T-cell (primary cell): ENCODE data around the gene MTFP1. TPM values are rescaled to one million over a fixed set of nuclear protein-coding genes. Genes with fewer than 3 reads are reported as not detected.

Source experiments
- ATAC-seq, 4 experiments: fragments of 200-7000 bp in 3 of 4; fragments of 150-1000 bp in 1 of 4; cut with Tn5 transposase; replicated peaks in 1 of 4; 1 replicate in 3 of 4; 2 replicates in 1 of 4; pipeline ENCODE4 v1.10.0; 2021; ENCODE audit warnings: moderate library complexity in 3 of 4, mild to moderate bottlenecking in 2 of 4, moderate number of reproducible peaks in 1 of 4
- CTCF ChIA-PET, 2 donors: fragments of 300-600 bp; sonication (Branson Sonifier 250); formaldehyde crosslinking; loops; one replicate each; lab custom pipeline; 2022; ENCODE audit warnings: antibody characterized with exemption in 2 of 2; lab: Charles Lee
- POLR2A ChIA-PET, 2 donors: fragments of 300-600 bp; sonication (Branson Sonifier 250); formaldehyde crosslinking; loops; one replicate each; lab custom pipeline; 2022; ENCODE audit warnings: antibody characterized with exemption in 2 of 2; lab: Charles Lee
- DNase-seq, 35 experiments: peaks; one replicate each; pipeline versions ENCODE4 v3.0.0 to v3.0.0-alpha.2; 2013 to 2023
- H3K27ac ChIP-seq: one replicate; pipeline ENCODE4 v1.5.1; 2013; ENCODE audit warnings: low read length
- H3K27me3 ChIP-seq, 2 experiments: replicated peaks in 1 of 2; 1 replicate in 1 of 2; 2 replicates in 1 of 2; pipeline versions ENCODE4 v1.6.1 to v1.7.0; 2013; ENCODE audit warnings: low read length in 1 of 2, mixed read lengths in 1 of 2; ENCODE audit not compliant: control insufficient read depth in 2 of 2, insufficient read depth in 2 of 2; ENCODE audit errors: extremely low read depth in 1 of 2
- H3K36me3 ChIP-seq, 2 donors: 1 replicate in 1 of 2; 2 replicates in 1 of 2; pipeline versions ENCODE4 v1.6.1 to v1.7.0; 2013; ENCODE audit warnings: low read length in 1 of 2; ENCODE audit not compliant: control insufficient read depth in 2 of 2, insufficient read depth in 1 of 2; ENCODE audit errors: extremely low read depth in 1 of 2
- H3K4me1 ChIP-seq, 2 experiments: 1 replicate in 1 of 2; 2 replicates in 1 of 2; pipeline versions ENCODE4 v1.6.1 to v1.7.0; 2013; ENCODE audit warnings: low read length in 2 of 2, mixed read lengths in 1 of 2; ENCODE audit not compliant: insufficient read depth in 2 of 2, control insufficient read depth in 1 of 2; ENCODE audit errors: extremely low read depth in 1 of 2
- H3K4me3 ChIP-seq, 2 donors: 1 replicate in 1 of 2; 2 replicates in 1 of 2; pipeline versions ENCODE4 v1.5.1 to v1.7.0; 2013; ENCODE audit warnings: mild to moderate bottlenecking in 2 of 2, low read length in 1 of 2, moderate library complexity in 1 of 2; ENCODE audit not compliant: control insufficient read depth in 1 of 2; ENCODE audit errors: extremely low read depth in 1 of 2
- H3K9me3 ChIP-seq: 2 replicates; pipeline ENCODE4 v1.7.0; 2013
- H3K27ac Mint-ChIP-seq, 2 donors: one replicate each; pipeline ENCODE4 v1.8.0; 2020 to 2021; ENCODE audit warnings: mild to moderate bottlenecking in 2 of 2, mixed read lengths in 2 of 2
- H3K27me3 Mint-ChIP-seq, 2 donors: one replicate each; pipeline ENCODE4 v1.8.0; 2021 to 2022; ENCODE audit warnings: mixed read lengths in 2 of 2
- H3K36me3 Mint-ChIP-seq: one replicate; pipeline ENCODE4 v1.8.0; 2021; ENCODE audit warnings: mixed read lengths
- H3K4me1 Mint-ChIP-seq, 3 donors: one replicate each; pipeline ENCODE4 v1.8.0; 2020 to 2022; ENCODE audit warnings: mixed read lengths in 3 of 3, mild to moderate bottlenecking in 1 of 3
- H3K4me3 Mint-ChIP-seq, 3 donors: one replicate each; pipeline ENCODE4 v1.8.0; 2020 to 2022; ENCODE audit warnings: mild to moderate bottlenecking in 3 of 3, mixed read lengths in 3 of 3, moderate library complexity in 3 of 3
- H3K9me3 Mint-ChIP-seq, 3 donors: one replicate each; pipeline ENCODE4 v1.8.0; 2020 to 2022; ENCODE audit warnings: mixed read lengths in 3 of 3
- WGBS: methylation state at CpG from one replicate; pipeline ENCODE4 v1.1.5; 2013; ENCODE audit warnings: missing lambda C conversion rate; ENCODE audit not compliant: insufficient coverage; 5-methylcytosine and 5-hydroxymethylcytosine counted together
- total RNA-seq, 35 experiments: library from RNA in 6 of 35; stranded (reverse) in 6 of 35; fragments of 120-200 nt in 1 of 35; gene quantifications; one replicate each; pipeline versions ENCODE4 v1.2.1 to v1.2.4 and lab custom pipeline; 2013 to 2026

Gene MTFP1
- total RNA-seq, 5 donors from 2014 or later (not counting 1 experiment from before 2014, with no cell fraction given): 22.7 to 59.2 (median 29.4) TPM

GRCh38 chr22:30385942-30386341 is 39.6 kb upstream of the MTFP1 start:
- Mint-ChIP-seq H3K4me3 (peak overlapping the region; percentile 66 to 77 (median 73)), H3K9me3 (no peaks in the 10 kb centered on the region), H3K36me3 (no peaks in the 10 kb centered on the region), H3K27ac (no peak overlapping the region), H3K27me3 (no peaks in the 10 kb centered on the region), H3K4me1 (peaks cover 7 to 13% (median 10%) of the 10 kb centered on the region in 3 donors)
- H3K4me1 ChIP-seq: peaks cover 0 to 16% of the 10 kb centered on the region in 2 experiments
- ATAC-seq (no peak), DNase-seq (no peak)
- no peak overlapping the region for H3K27ac ChIP-seq
- no peaks in the 10 kb centered on the region for H3K36me3 ChIP-seq
- CTCF ChIA-PET: interaction anchor here (0.6 to 4.5 kb wide), 5 partner anchors 20 to 281 kb away, joined by 3 to 83 read pairs (median 3); partner anchors contain the start of gene CASTOR1 (in 1 of the 2)
- POLR2A ChIA-PET: interaction anchor here in 1 of 2 donors (0.6 kb wide), 1 partner anchor 488 kb away, joined by 14 read pairs; no protein-coding TSS in a partner anchor
- 100% methylated on average over 3 of the region's 10 CpGs for WGBS
- peaks cover 0 to 7% of the 10 kb centered on the region in 2 experiments for H3K27me3 ChIP-seq
- H3K4me3 ChIP-seq: no peak overlapping the region
- H3K9me3 ChIP-seq: no peaks in the 10 kb centered on the region

GRCh38 chr22:30386608-30386959 is 39.0 kb upstream of the MTFP1 start:
- Histone ChIP-seq H3K4me1 (peaks cover 1 to 22% of the 10 kb centered on the region in 2 experiments), H3K36me3 (no peaks in the 10 kb centered on the region), H3K27ac (no peak overlapping the region), H3K9me3 (no peaks in the 10 kb centered on the region), H3K4me3 (peak overlapping the region; percentile 35 to 53), H3K27me3 (peaks cover 0 to 4% of the 10 kb centered on the region in 2 experiments)
- peak overlapping the region; percentile 66 to 77 (median 73) for H3K4me3 Mint-ChIP-seq
- H3K4me1 Mint-ChIP-seq: peaks cover 14 to 19% (median 16%) of the 10 kb centered on the region in 3 donors
- 61% methylated on average over 9 of the region's 10 CpGs for WGBS
- ATAC-seq (no peak), DNase-seq (no peak)
- H3K27me3 Mint-ChIP-seq: no peaks in the 10 kb centered on the region
- ChIA-PET POLR2A (no interaction called here), CTCF (interaction anchor here (0.7 to 4.5 kb wide), 6 partner anchors 50 to 607 kb away, joined by 3 to 83 read pairs (median 4); partner anchors contain the start of gene CASTOR1 (in 1 of the 2))
- no peaks in the 10 kb centered on the region for H3K36me3 Mint-ChIP-seq
- H3K27ac Mint-ChIP-seq: no peak overlapping the region
- no peaks in the 10 kb centered on the region for H3K9me3 Mint-ChIP-seq

- peak within 1 kb of the TSS; percentile 49 to 68 for H3K27ac Mint-ChIP-seq
- peaks cover 0 to 4% of the 10 kb centered on the region in 2 experiments for H3K27me3 ChIP-seq
- under 1% methylated on average over 90 of the region's 95 CpGs for WGBS
- no peaks in the 10 kb centered on the region for H3K36me3 ChIP-seq
- H3K4me3 ChIP-seq: peak within 1 kb of the TSS; percentile 35 to 53
- peaks cover 3 to 22% of the 10 kb centered on the region in 2 experiments for H3K4me1 ChIP-seq
- H3K4me3 Mint-ChIP-seq: peak within 1 kb of the TSS; percentile 66 to 77 (median 73)
- ChIA-PET POLR2A (interaction anchor here in 1 of 2 donors (0.6 kb wide), 1 partner anchor 480 kb away, joined by 3 read pairs; no protein-coding TSS in a partner anchor), CTCF (interaction anchor here (0.6 to 4.5 kb wide), 17 partner anchors 18 to 606 kb away, joined by 3 to 83 read pairs (median 4); partner anchors contain the start of genes CASTOR1 (in 1 of the 2), MTFP1 (in 1 of the 2) and TBC1D10A (in 1 of the 2))
- ATAC-seq (peak; percentile 85 to 89 (median 86)), DNase-seq (peak; percentile 41 to 91 (median 68))
- no peaks in the 10 kb centered on the region for H3K9me3 Mint-ChIP-seq
- H3K4me1 Mint-ChIP-seq: peaks cover 15 to 24% (median 20%) of the 10 kb centered on the region in 3 donors
- H3K27me3 Mint-ChIP-seq: no peaks in the 10 kb centered on the region
- no peaks in the 10 kb centered on the region for H3K9me3 ChIP-seq
- H3K36me3 Mint-ChIP-seq: no peaks in the 10 kb centered on the region
- no peak within 1 kb of the TSS for H3K27ac ChIP-seq
Observed at GRCh38 chr22:30386960-30387827, 38.4 kb upstream of the MTFP1 start, which contains the start of gene RNF215. TSS of gene RNF215 (minus strand) at chr22:30387411. CDS start at chr22:30387313, 98 bp downstream.

GRCh38 chr22:30390974-30391691 is 34.4 kb upstream of the MTFP1 start:
- Mint-ChIP-seq H3K9me3 (no peaks in the 10 kb centered on the region), H3K27me3 (peaks cover 0 to 3% of the 10 kb centered on the region in 2 donors), H3K27ac (peak overlapping the region; percentile 83 to 89), H3K36me3 (no peaks in the 10 kb centered on the region), H3K4me1 (peaks cover 32 to 40% (median 34%) of the 10 kb centered on the region in 3 donors), H3K4me3 (peak overlapping the region in 1 of 3 donors; percentile 23)
- DNase-seq (peak; percentile 63 to 92 (median 78)), ATAC-seq (peak; percentile 52 to 73 (median 60))
- Histone ChIP-seq H3K27me3 (peaks cover 0 to 24% of the 10 kb centered on the region in 2 experiments), H3K4me3 (no peak overlapping the region), H3K9me3 (no peaks in the 10 kb centered on the region), H3K4me1 (peaks cover 9 to 39% of the 10 kb centered on the region in 2 experiments), H3K36me3 (no peaks in the 10 kb centered on the region), H3K27ac (peak overlapping the region; percentile 15)
- WGBS: 100% methylated on average over 1 of the region's 5 CpGs
- ChIA-PET CTCF (interaction anchor here (0.5 to 3.2 kb wide), 16 partner anchors 16 to 171 kb away, joined by 3 to 18 read pairs (median 5); partner anchors contain the start of genes MTFP1 (in 2 of the 2) and CASTOR1 (in 1 of the 2)), POLR2A (no interaction called here)

- Histone ChIP-seq H3K27ac (no peak overlapping the region), H3K4me3 (no peak overlapping the region), H3K36me3 (no peaks in the 10 kb centered on the region), H3K27me3 (peaks cover 0 to 39% of the 10 kb centered on the region in 2 experiments), H3K9me3 (no peaks in the 10 kb centered on the region), H3K4me1 (peaks cover 17 to 43% of the 10 kb centered on the region in 2 experiments)
- Mint-ChIP-seq H3K27ac (peak overlapping the region; percentile 57), H3K4me3 (no peak overlapping the region), H3K27me3 (peaks cover 0 to 5% of the 10 kb centered on the region in 2 donors), H3K4me1 (peaks cover 37 to 43% (median 41%) of the 10 kb centered on the region in 3 donors), H3K36me3 (no peaks in the 10 kb centered on the region), H3K9me3 (no peaks in the 10 kb centered on the region)
- WGBS: no CpG with 5 or more reads among the region's 9 CpGs
- CTCF ChIA-PET: interaction anchor here (0.8 to 3.2 kb wide), 5 partner anchors 31 to 104 kb away, joined by 3 to 18 read pairs (median 12); partner anchors contain the start of gene CASTOR1 (in 1 of the 2)
- ATAC-seq (no peak), DNase-seq (no peak)
- POLR2A ChIA-PET: no interaction called here
Observed at GRCh38 chr22:30392661-30393321, 32.8 kb upstream of the MTFP1 start.
